ENCODE data around the gene MRPS18A. TPM values are rescaled to one million over a fixed set of nuclear protein-coding genes. Genes with fewer than 3 reads are reported as not detected.

Gene MRPS18A
- total RNA-seq, 1 donor from 2014 or later = 49.1 TPM

- H3K4me1 Mint-ChIP-seq (ENCODE audit: unreplicated experiment) = peaks cover 30% of the 10 kb centered on the region
- peaks cover 10% of the 10 kb centered on the region for H3K27me3 Mint-ChIP-seq
- no peak overlapping the region for H3K27ac Mint-ChIP-seq
- H3K9me3 Mint-ChIP-seq = no peaks in the 10 kb centered on the region
- H3K36me3 Mint-ChIP-seq = no peaks in the 10 kb centered on the region
- no peak overlapping the region for H3K4me3 Mint-ChIP-seq
- TF ChIP-seq CTCF (conservative IDR thresholded peaks at IDR 0.05) = no peak
- DNase-seq (ENCODE audit: extremely low spot score, unreplicated experiment) = no peak
Observed at GRCh38 chr6:43716099-43716498, 28.5 kb upstream of the MRPS18A start.

DNA sequence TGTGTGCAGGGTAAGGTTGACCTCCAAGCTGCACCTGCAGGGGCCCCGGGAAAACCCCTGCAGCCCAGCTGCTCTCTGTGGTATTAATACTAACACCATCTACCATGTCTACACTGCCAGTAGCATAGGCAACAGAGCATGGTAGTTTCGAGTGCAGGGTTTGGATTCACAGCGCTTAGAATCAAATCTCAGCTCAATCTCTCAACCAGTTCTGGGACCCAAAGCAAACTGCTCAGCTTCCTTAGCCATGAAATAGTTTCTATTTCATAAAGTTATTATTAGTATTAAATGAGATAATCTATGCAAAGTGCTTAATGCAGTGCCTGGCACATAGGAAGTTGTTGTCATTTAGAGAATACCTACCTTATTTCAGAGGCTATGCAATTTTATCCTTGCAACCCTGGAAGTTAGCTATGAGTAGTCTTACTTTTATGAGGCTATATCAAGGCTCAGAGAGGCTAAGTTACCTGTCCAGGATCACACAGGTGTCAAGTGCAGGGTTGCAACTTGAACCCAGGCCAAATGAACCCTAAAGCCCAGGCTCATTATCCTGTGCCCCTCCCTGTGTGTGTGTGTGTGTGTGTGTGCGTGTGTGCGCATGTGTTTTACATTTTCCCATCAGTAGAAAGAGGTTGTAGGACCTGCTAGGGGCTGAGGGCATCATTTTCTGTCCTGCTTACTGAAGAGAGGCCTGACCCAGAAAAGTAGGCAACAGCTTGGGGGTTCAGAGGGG, 27.6 kb upstream of the MRPS18A start:
- no peak for TF ChIP-seq CTCF (conservative IDR thresholded peaks at IDR 0.05)
- H3K9me3 Mint-ChIP-seq = no peaks in the 10 kb centered on the region
- peaks cover 10% of the 10 kb centered on the region for H3K27me3 Mint-ChIP-seq
- H3K4me3 Mint-ChIP-seq = no peak overlapping the region
- DNase-seq (ENCODE audit: extremely low spot score, unreplicated experiment) = no peak
- H3K27ac Mint-ChIP-seq = no peak overlapping the region
- H3K36me3 Mint-ChIP-seq = no peaks in the 10 kb centered on the region
- H3K4me1 Mint-ChIP-seq (ENCODE audit: unreplicated experiment) = peaks cover 38% of the 10 kb centered on the region

- peaks cover 10% of the 10 kb centered on the region for H3K27me3 Mint-ChIP-seq
- peaks cover 43% of the 10 kb centered on the region for H3K4me1 Mint-ChIP-seq (ENCODE audit: unreplicated experiment)
- TF ChIP-seq CTCF (conservative IDR thresholded peaks at IDR 0.05) = no peak
- no peaks in the 10 kb centered on the region for H3K36me3 Mint-ChIP-seq
- DNase-seq (ENCODE audit: extremely low spot score, unreplicated experiment) = peak; percentile 79
- H3K9me3 Mint-ChIP-seq = no peaks in the 10 kb centered on the region
- peak overlapping the region; percentile 41 for H3K27ac Mint-ChIP-seq
- H3K4me3 Mint-ChIP-seq = no peak overlapping the region
Observed at GRCh38 chr6:43714311-43715055, 26.9 kb upstream of the MRPS18A start.

DNA sequence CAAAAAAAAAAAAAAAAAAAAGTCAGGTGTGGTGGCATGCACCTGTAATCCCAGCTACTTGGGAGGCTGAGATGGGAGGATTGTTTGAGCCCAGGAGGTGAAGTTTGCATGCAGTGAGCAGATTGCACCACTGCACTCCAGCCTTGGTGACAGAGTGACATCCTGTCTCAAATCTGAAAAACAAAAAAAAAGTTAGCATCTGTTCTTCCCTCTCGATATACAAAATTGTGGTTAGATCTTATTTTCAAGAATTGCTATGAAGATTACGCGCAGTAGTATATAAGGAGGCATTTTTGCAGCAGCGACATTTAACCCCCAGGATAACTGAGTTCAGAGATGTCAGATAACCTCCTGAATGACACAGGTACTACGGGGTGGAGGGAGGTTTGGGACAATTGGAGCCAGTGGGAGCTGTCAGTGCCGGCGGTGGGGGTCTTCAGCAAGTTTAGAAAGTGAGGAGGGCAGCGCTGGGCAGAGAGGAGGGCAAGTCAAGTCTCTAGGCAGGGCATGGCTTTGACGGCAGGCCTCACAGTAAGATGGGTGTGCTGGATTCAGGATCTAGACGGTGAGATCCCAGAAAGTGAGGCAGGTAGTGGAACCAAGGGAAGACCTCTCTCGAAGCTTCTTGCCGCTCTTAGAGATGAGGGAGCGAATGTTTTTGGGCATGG, 26.2 kb upstream of the MRPS18A start:
- no peak overlapping the region for H3K4me3 Mint-ChIP-seq

GRCh38 chr6:43712579-43712978, 25.0 kb upstream of the MRPS18A start:
- H3K36me3 Mint-ChIP-seq = no peaks in the 10 kb centered on the region
- no peak for TF ChIP-seq CTCF (conservative IDR thresholded peaks at IDR 0.05)
- peaks cover 10% of the 10 kb centered on the region for H3K27me3 Mint-ChIP-seq
- peaks cover 46% of the 10 kb centered on the region for H3K4me1 Mint-ChIP-seq (ENCODE audit: unreplicated experiment)
- no peak overlapping the region for H3K27ac Mint-ChIP-seq
- no peak for DNase-seq (ENCODE audit: extremely low spot score, unreplicated experiment)
- no peaks in the 10 kb centered on the region for H3K9me3 Mint-ChIP-seq
- H3K4me3 Mint-ChIP-seq = no peak overlapping the region

More for the DNA sequence above, 26.2 kb upstream of the MRPS18A start:
- Mint-ChIP-seq H3K27me3 (peaks cover 10% of the 10 kb centered on the region), H3K36me3 (no peaks in the 10 kb centered on the region), H3K9me3 (no peaks in the 10 kb centered on the region), H3K27ac (peak overlapping the region; percentile 41), H3K4me1 (ENCODE audit: unreplicated experiment) (peaks cover 48% of the 10 kb centered on the region)
- no peak for TF ChIP-seq CTCF (conservative IDR thresholded peaks at IDR 0.05)
- DNase-seq (ENCODE audit: extremely low spot score, unreplicated experiment) = no peak

Data from type B pancreatic cell (in vitro differentiated cells).